ENCODE measurements around the gene HCAR3.

Gene HCAR3

GRCh38 chr12:122668268-122668667, 48.3 kb downstream of the HCAR3 start:
- no peak for DNase-seq (ENCODE audit: low spot score)
- TF ChIP-seq CTCF (IDR thresholded peaks at IDR 0.05; ENCODE audit: extremely low read depth, missing control alignments): no peak

- TF ChIP-seq CTCF (IDR thresholded peaks at IDR 0.05; ENCODE audit: extremely low read depth, missing control alignments): no peak
- DNase-seq (ENCODE audit: low spot score): no peak
Observed at GRCh38 chr12:122665759-122666158, 50.9 kb downstream of the HCAR3 start.

GRCh38 chr12:122665349-122665748, 51.3 kb downstream of the HCAR3 start:
- DNase-seq (ENCODE audit: low spot score): no peak
- TF ChIP-seq CTCF (IDR thresholded peaks at IDR 0.05; ENCODE audit: extremely low read depth, missing control alignments): no peak
